Measurements from ENCODE around the gene NCAPH2. TPM values are rescaled to one million over a fixed set of nuclear protein-coding genes. Genes with fewer than 3 reads are reported as not detected.

The NCAPH2 gene
- total RNA-seq, 1 donor from 2014 or later, result 41.7 TPM

GRCh38 chr22:50527921-50528681 lies 20.1 kb downstream of the NCAPH2 start:
- H3K4me3 ChIP-seq, result peak overlapping the region in 1 of 2 donors; percentile 78
- peaks cover 18 to 40% of the 10 kb centered on the region in 2 donors for H3K4me1 ChIP-seq
- TF ChIP-seq CTCF (IDR thresholded peaks at IDR 0.05), result no peak
- H3K27me3 ChIP-seq, result peaks cover 11% of the 10 kb centered on the region
- peak overlapping the region in 1 of 2 donors; percentile 80 for H3K27ac ChIP-seq
- H3K9me3 ChIP-seq, result no peaks in the 10 kb centered on the region
- intact Hi-C loops (cut with DNase I), result loop anchor here (5.0 kb wide), 1 partner anchor 99 kb away; the partner anchor contains the start of gene ARSA
- peaks cover under 1 to 11% of the 10 kb centered on the region in 2 donors for H3K36me3 ChIP-seq
- no peak for DNase-seq (ENCODE audit: low spot score in 2 of 2)

- DNase-seq (ENCODE audit: low spot score in 2 of 2), result no peak
- intact Hi-C loops (cut with DNase I), result loop anchor here (5.0 kb wide), 1 partner anchor 98 kb away; the partner anchor contains the start of gene ARSA
- H3K4me3 ChIP-seq, result peak overlapping the region in 1 of 2 donors; percentile 78
- peak overlapping the region; percentile 80 to 91 for H3K27ac ChIP-seq
- TF ChIP-seq CTCF (IDR thresholded peaks at IDR 0.05), result no peak
- H3K4me1 ChIP-seq, result peaks cover 18 to 40% of the 10 kb centered on the region in 2 donors
- H3K27me3 ChIP-seq, result peaks cover 11% of the 10 kb centered on the region
- no peaks in the 10 kb centered on the region for H3K9me3 ChIP-seq
- peaks cover 0 to 3% of the 10 kb centered on the region in 2 donors for H3K36me3 ChIP-seq
Observed at GRCh38 chr22:50528682-50529415, 20.8 kb downstream of the NCAPH2 start.

GRCh38 chr22:50529416-50529896 lies 21.4 kb downstream of the NCAPH2 start:
- Histone ChIP-seq H3K27me3 (peaks cover 11% of the 10 kb centered on the region), H3K9me3 (no peaks in the 10 kb centered on the region), H3K4me1 (peaks cover 18 to 37% of the 10 kb centered on the region in 2 donors), H3K36me3 (no peaks in the 10 kb centered on the region), H3K27ac (peak overlapping the region; percentile 80 to 91), H3K4me3 (peak overlapping the region; percentile 61 to 78)
- TF ChIP-seq CTCF (IDR thresholded peaks at IDR 0.05), result no peak
- intact Hi-C loops (cut with DNase I), result loop anchor here (5.0 kb wide), 1 partner anchor 98 kb away; the partner anchor contains the start of gene ARSA
- no peak for DNase-seq (ENCODE audit: low spot score in 2 of 2)

- H3K27ac ChIP-seq, result peak within 1 kb of the TSS; percentile 80 to 91
- H3K4me3 ChIP-seq, result peak within 1 kb of the TSS; percentile 61 to 78
- H3K9me3 ChIP-seq, result no peaks in the 10 kb centered on the region
- no peaks in the 10 kb centered on the region for H3K36me3 ChIP-seq
- peaks cover 18 to 31% of the 10 kb centered on the region in 2 donors for H3K4me1 ChIP-seq
- no peak for TF ChIP-seq CTCF (IDR thresholded peaks at IDR 0.05)
- peak in 1 of 2 donors; percentile 88 for DNase-seq (ENCODE audit: low spot score in 2 of 2)
- peaks cover 11% of the 10 kb centered on the region for H3K27me3 ChIP-seq
- intact Hi-C loops (cut with DNase I), result loop anchor here (5.0 kb wide), 1 partner anchor 97 kb away; the partner anchor contains the start of gene ARSA
Observed at GRCh38 chr22:50529897-50530579, 22.0 kb downstream of the NCAPH2 start, which contains the start of gene TYMP. Gene TYMP (minus strand): TSS chr22:50530012. CDS start chr22:50529709, 303 bp downstream.

GRCh38 chr22:50530580-50530876 lies 22.5 kb downstream of the NCAPH2 start:
- peak in 1 of 3 experiments; percentile 7 for TF ChIP-seq CTCF (IDR thresholded peaks at IDR 0.05)
- DNase-seq (ENCODE audit: low spot score in 2 of 2), result peak in 1 of 2 donors; percentile 73
- Histone ChIP-seq H3K27ac (peak overlapping the region; percentile 80 to 91), H3K36me3 (no peaks in the 10 kb centered on the region), H3K27me3 (peaks cover 11% of the 10 kb centered on the region), H3K9me3 (no peaks in the 10 kb centered on the region), H3K4me1 (peaks cover 18 to 30% of the 10 kb centered on the region in 2 donors), H3K4me3 (peak overlapping the region; percentile 61 to 78)
- intact Hi-C loops (cut with DNase I), result no loop called here
